DOHH2 (cell line): ENCODE results near the gene MBD3.

Experiments used
- H3F3A ChIP-seq: fragments of 200-600 bp; sonication (generic), shearing (Covaris generic); 2 replicates; pipeline ENCODE4 v1.6.0; 2016; ENCODE audit warnings: antibody characterized with exemption, mild to moderate bottlenecking; ENCODE audit not compliant: control insufficient read depth, insufficient read depth
- H3K27ac ChIP-seq: fragments of 200-600 bp; sonication (generic); 2 replicates; pipeline ENCODE4 v1.5.1; 2014; ENCODE audit warnings: low read depth, mild to moderate bottlenecking, low read length, moderate library complexity
- H3K27me3 ChIP-seq: fragments of 200-600 bp; sonication (generic); 2 replicates; pipeline ENCODE4 v1.6.1; 2014; ENCODE audit warnings: mild to moderate bottlenecking, low read length, mixed read lengths; ENCODE audit not compliant: control insufficient read depth
- H3K36me3 ChIP-seq: fragments of 200-600 bp; sonication (generic); 2 replicates; pipeline ENCODE4 v1.6.1; 2014; ENCODE audit warnings: mild to moderate bottlenecking, low read length, moderate library complexity, mixed read lengths; ENCODE audit not compliant: control insufficient read depth
- H3K4me1 ChIP-seq: fragments of 200-600 bp; sonication (generic); 2 replicates; pipeline ENCODE4 v1.6.1; 2014; ENCODE audit warnings: mild to moderate bottlenecking, low read length, mixed read lengths; ENCODE audit not compliant: control insufficient read depth
- H3K4me2 ChIP-seq: fragments of 200-600 bp; sonication (generic); 2 replicates; pipeline ENCODE4 v1.6.0; 2014; ENCODE audit warnings: mild to moderate bottlenecking, low read length, moderate library complexity
- H3K4me3 ChIP-seq: fragments of 200-600 bp; sonication (generic); 2 replicates; pipeline ENCODE4 v1.5.1; 2014; ENCODE audit warnings: mild to moderate bottlenecking, low read length, mixed read lengths
- H3K79me2 ChIP-seq: fragments of 200-600 bp; sonication (generic); 2 replicates; pipeline ENCODE4 v1.6.1; 2014; ENCODE audit warnings: mild to moderate bottlenecking, low read length, mixed read lengths; ENCODE audit not compliant: control insufficient read depth
- H3K9me2 ChIP-seq: fragments of 200-600 bp; sonication (generic); replicated peaks from 2 replicates; pipeline ENCODE4 v1.6.1; 2014; ENCODE audit warnings: mild to moderate bottlenecking, low read length, mixed read lengths; ENCODE audit not compliant: control insufficient read depth
- H3K9me3 ChIP-seq: fragments of 200-600 bp; sonication (generic); 2 replicates; pipeline ENCODE4 v1.6.1; 2014; ENCODE audit warnings: antibody characterized with exemption, low read length, mixed read lengths; ENCODE audit not compliant: control insufficient read depth, insufficient read depth
- H4K20me1 ChIP-seq: fragments of 200-600 bp; sonication (generic); 2 replicates; pipeline ENCODE4 v1.6.0; 2014; ENCODE audit warnings: low read depth, mild to moderate bottlenecking, antibody characterized with exemption, low read length, moderate library complexity; ENCODE audit not compliant: control insufficient read depth, insufficient read depth
- CTCF ChIP-seq: fragments of 200-600 bp; sonication (generic); IDR thresholded peaks from one replicate; pipeline ENCODE4 v1.5.1; 2014; ENCODE audit warnings: antibody characterized with exemption, mild to moderate bottlenecking, low read depth, low read length; ENCODE audit not compliant: poor library complexity, severe bottlenecking
- EZH2phosphoT487 ChIP-seq: fragments of 200-600 bp; sonication (generic); IDR thresholded peaks from 2 replicates; pipeline ENCODE4 v1.6.1; 2017; ENCODE audit warnings: borderline replicate concordance, mild to moderate bottlenecking, antibody characterized with exemption, low read length, moderate library complexity, mixed read lengths

MBD3 gene

GRCh38 chr19:1634938-1635243 is 42.2 kb upstream of the MBD3 start:
- no peak overlapping the region for H3K27ac ChIP-seq
- no peaks in the 10 kb centered on the region for H3K9me2 ChIP-seq
- no peaks in the 10 kb centered on the region for H3K9me3 ChIP-seq
- peaks cover 100% of the 10 kb centered on the region for H3K36me3 ChIP-seq
- no peak overlapping the region for H3K4me2 ChIP-seq
- no peak overlapping the region for H3K4me3 ChIP-seq
- no peak for TF ChIP-seq EZH2phosphoT487
- no peak for TF ChIP-seq CTCF
- H3K27me3 ChIP-seq = no peaks in the 10 kb centered on the region
- H3K4me1 ChIP-seq = no peaks in the 10 kb centered on the region
- peaks cover 23% of the 10 kb centered on the region for H4K20me1 ChIP-seq
- peaks cover 98% of the 10 kb centered on the region for H3K79me2 ChIP-seq
- peaks cover 5% of the 10 kb centered on the region; the same call in 1 of the 2 replicates for H3F3A ChIP-seq

GRCh38 chr19:1634242-1634937 is 41.7 kb upstream of the MBD3 start:
- H3K4me1 ChIP-seq = no peaks in the 10 kb centered on the region
- no peaks in the 10 kb centered on the region for H3K9me3 ChIP-seq
- H4K20me1 ChIP-seq = peaks cover 23% of the 10 kb centered on the region
- peaks cover 100% of the 10 kb centered on the region for H3K36me3 ChIP-seq
- no peaks in the 10 kb centered on the region for H3K9me2 ChIP-seq
- no peak overlapping the region for H3K27ac ChIP-seq
- H3K4me2 ChIP-seq = no peak overlapping the region
- H3K79me2 ChIP-seq = peaks cover 98% of the 10 kb centered on the region
- TF ChIP-seq EZH2phosphoT487 (no peak), CTCF (no peak)
- H3K27me3 ChIP-seq = no peaks in the 10 kb centered on the region
- H3F3A ChIP-seq = peaks cover 2% of the 10 kb centered on the region; the same call in 1 of the 2 replicates
- H3K4me3 ChIP-seq = no peak overlapping the region

DNA sequence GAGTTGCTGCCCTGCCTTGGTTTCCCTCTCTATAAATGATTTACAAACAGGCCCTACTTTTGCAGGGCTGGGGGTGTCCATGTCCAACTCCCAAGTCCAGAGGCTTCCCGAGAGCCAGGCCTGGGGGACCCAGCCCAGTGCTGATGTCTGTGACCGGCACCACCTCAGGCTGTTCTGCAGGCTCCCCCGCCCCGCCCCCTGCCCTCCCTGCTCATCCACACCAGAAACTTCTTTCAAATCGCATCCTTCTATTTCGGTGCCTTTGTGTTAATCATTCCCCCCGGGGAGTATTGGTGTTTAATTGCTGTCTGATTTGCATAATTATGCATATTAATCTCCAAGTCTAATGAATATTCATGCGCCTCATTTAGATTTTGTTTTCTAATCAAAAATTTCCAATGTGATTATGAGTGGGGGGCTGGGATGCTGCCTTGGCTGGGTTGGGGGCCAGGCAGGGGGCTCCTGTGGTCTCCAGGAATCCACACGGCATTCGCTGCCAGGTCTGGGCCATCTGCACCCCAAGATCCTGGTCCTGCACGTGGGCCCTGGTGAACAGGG is 40.7 kb upstream of the MBD3 start:
- Histone ChIP-seq H3K27me3 (no peaks in the 10 kb centered on the region), H3K4me1 (no peaks in the 10 kb centered on the region), H3F3A (no peaks in the 10 kb centered on the region; the same call in 1 of the 2 replicates), H3K9me2 (no peaks in the 10 kb centered on the region), H3K9me3 (no peaks in the 10 kb centered on the region), H3K27ac (no peak overlapping the region), H3K36me3 (peaks cover 91% of the 10 kb centered on the region), H3K4me2 (no peak overlapping the region), H3K79me2 (peaks cover 92% of the 10 kb centered on the region), H3K4me3 (no peak overlapping the region), H4K20me1 (peaks cover 18% of the 10 kb centered on the region)
- no peak for TF ChIP-seq CTCF
- no peak for TF ChIP-seq EZH2phosphoT487
